Heart left ventricle (tissue), 13 donors: ENCODE data around the gene SF3A2.

Source experiments
- POLR2A ChIP-seq, 2 donors: fragments of 450-650 bp; IDR thresholded peaks; one replicate each; pipeline ENCODE4 v1.6.1; 2017; ENCODE audit warnings: antibody characterized with exemption in 2 of 2, mild to moderate bottlenecking in 2 of 2, moderate library complexity in 2 of 2
- TF ChIP-seq, protein P1 (sequence below), 12 donors: fragments of 200-600 bp; sonication (generic) in 4 of 12; IDR thresholded peaks; one replicate each; pipeline versions ENCODE4 v1.5.0 to v1.8.0; 2018 to 2022; ENCODE audit warnings: antibody characterized with exemption in 12 of 12, mild to moderate bottlenecking in 5 of 12
- donor health status: ischemic (EF 13 %, LVEDD 7.1; RV severe dilation, severe dysfunction).
- donor health status: DM: no; HTN: yes; CAD: no.
- donor health status: DM: no; HTN: no; CAD: no.
- donor health status: ischemic (EF 25% LVEDD 6.9; RV normal size, moderate dysfunction).
- donor health status: ischemic (EF 25% LVEDD 5.7; RV mildly dilated, moderate dysfunction).
- donor health status: ischemic (EF 35%, LVEDD 5.7; RV mildly dilated, moderate dysfunction).
- donor health status: nonischemic (EF 11% LVEDD 7.7; RV severe dilation, severe dysfunction).
- donor health status: DM: yes; HTN: yes; CAD: no.
- donor health status: PGD.
- donor health status: ischemic (EF 29% LVEDD 5.4; RV normal size, mild dysfunction).
- donor health status: nonischemic (EF 23%, LVEDD 6.1; RV moderate dilation, normal function).

DNA sequence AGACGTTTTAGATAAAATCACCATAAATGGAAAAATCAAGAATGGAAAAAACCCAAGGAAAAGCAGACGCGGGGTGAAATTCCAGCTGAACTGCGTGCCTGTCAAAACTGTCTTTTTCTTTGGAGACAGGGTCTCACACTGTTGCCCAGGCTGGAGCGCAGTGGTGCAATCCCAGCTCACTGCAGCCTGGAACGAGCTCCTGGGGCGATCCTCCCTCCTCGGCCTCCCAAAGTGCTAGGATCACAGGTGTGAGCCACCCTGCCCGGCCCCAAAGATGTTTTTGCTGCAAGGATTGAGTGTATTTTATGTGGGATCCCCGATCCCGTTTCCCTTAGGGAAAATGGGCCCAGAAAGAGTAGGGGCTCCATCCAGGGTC lies 46.2 kb downstream of the SF3A2 start:
- TF ChIP-seq, protein P1, sequence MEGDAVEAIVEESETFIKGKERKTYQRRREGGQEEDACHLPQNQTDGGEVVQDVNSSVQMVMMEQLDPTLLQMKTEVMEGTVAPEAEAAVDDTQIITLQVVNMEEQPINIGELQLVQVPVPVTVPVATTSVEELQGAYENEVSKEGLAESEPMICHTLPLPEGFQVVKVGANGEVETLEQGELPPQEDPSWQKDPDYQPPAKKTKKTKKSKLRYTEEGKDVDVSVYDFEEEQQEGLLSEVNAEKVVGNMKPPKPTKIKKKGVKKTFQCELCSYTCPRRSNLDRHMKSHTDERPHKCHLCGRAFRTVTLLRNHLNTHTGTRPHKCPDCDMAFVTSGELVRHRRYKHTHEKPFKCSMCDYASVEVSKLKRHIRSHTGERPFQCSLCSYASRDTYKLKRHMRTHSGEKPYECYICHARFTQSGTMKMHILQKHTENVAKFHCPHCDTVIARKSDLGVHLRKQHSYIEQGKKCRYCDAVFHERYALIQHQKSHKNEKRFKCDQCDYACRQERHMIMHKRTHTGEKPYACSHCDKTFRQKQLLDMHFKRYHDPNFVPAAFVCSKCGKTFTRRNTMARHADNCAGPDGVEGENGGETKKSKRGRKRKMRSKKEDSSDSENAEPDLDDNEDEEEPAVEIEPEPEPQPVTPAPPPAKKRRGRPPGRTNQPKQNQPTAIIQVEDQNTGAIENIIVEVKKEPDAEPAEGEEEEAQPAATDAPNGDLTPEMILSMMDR (IDR thresholded peaks at IDR 0.05) = no peak
- TF ChIP-seq POLR2A (IDR thresholded peaks at IDR 0.05) = no peak
